ENCODE results near the gene VENTX.

DNA sequence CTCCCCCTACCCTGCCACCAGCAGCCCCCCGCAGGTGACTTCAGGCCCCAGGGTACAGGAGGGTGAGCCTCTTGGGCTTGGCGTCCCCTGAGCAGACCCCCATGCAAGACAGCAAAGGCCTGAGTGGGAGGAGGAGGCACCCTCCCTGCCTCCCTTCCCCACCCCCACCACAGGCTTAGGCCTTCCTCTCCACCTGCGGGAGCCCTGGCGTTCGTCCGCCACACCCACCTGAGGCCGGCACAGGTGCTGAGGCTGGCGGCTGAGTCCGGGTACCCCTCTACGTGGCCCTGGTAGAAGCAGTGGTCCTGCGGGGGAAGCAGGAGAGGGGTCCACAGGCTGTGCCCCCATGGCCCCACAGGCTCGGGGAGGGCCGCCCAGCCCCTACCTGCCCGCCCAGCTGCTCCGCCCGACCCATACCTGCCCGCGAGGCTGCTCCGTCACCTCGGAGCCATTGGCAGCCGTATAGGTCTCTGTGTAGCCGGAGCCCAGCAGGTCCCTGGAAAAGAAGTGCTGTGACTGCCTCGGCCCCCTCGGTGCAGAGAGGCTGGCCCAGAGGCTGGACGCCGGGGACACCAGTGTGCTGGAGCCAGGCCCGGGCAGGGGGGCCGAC lies 36.0 kb downstream of the VENTX start:
- TF ChIP-seq, protein P1, sequence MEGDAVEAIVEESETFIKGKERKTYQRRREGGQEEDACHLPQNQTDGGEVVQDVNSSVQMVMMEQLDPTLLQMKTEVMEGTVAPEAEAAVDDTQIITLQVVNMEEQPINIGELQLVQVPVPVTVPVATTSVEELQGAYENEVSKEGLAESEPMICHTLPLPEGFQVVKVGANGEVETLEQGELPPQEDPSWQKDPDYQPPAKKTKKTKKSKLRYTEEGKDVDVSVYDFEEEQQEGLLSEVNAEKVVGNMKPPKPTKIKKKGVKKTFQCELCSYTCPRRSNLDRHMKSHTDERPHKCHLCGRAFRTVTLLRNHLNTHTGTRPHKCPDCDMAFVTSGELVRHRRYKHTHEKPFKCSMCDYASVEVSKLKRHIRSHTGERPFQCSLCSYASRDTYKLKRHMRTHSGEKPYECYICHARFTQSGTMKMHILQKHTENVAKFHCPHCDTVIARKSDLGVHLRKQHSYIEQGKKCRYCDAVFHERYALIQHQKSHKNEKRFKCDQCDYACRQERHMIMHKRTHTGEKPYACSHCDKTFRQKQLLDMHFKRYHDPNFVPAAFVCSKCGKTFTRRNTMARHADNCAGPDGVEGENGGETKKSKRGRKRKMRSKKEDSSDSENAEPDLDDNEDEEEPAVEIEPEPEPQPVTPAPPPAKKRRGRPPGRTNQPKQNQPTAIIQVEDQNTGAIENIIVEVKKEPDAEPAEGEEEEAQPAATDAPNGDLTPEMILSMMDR (IDR thresholded peaks at IDR 0.05) = no peak
- no peak for TF ChIP-seq POLR2A (IDR thresholded peaks at IDR 0.05)

Data from body of pancreas (tissue), 4 donors.